Measurements from ENCODE around the gene PSAP.

DNA sequence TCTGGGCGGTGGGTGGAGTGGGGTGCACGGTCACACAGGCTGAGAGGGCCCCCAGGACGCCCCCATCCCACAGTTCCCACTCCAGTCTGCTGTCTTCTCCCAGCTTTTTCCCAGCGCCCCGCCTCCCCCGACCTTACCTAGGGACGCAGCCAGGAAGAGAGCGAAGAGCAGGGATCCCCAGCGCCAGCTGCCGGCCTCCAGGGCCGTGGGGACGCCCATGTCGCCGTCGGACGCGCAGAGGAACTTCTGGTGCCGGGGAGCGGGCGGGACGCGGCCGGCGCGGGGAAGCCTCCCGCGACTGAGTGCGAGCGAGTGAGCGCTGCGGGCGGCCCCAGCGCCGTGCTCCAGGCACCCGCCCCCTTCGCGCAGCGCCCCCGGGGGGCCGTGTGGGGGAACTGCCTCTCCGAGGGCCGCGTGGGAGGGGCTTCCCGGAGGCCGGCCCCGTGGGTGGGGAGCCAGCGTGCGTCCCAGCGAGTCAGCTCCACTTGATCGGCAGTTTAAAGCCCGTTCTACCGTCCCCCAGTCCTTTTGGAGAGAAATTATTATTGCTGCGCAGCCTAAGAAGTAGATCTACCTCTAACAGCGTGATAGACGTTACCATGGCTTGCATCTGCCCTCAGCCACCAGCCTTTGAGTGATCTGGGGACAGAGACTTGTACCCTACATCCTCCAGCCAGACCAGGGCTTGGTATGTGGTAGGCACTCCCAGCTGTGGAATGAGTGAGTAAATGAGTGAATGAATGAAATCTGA lies 77.7 kb downstream of the PSAP start, which contains the start of gene VSIR:
- TF ChIP-seq CTCF (IDR thresholded peaks at IDR 0.05) (peak; percentile 67 to 87 (median 82)), POLR2A (IDR thresholded peaks at IDR 0.05) (peak; percentile 94)

All from right lobe of liver (tissue), 4 donors.